ENCODE measurements around the gene PPP2R5E.
"Not testable (repeated sequence)": the region's sequence is repeated elsewhere in the genome, so short reads cannot be mapped to it uniquely, and the experiment has no call there.

PPP2R5E gene

GRCh38 chr14:63371613-63372012 is 171.6 kb downstream of the PPP2R5E start:
- not testable (repeated sequence) for DNase-seq (ENCODE audit: low spot score)

- no peak for DNase-seq (ENCODE audit: low spot score)
Observed at GRCh38 chr14:63371033-63371432, 172.1 kb downstream of the PPP2R5E start.

- DNase-seq (ENCODE audit: low spot score) = no peak
Observed at GRCh38 chr14:63367742-63368364, 175.3 kb downstream of the PPP2R5E start.

- peak; percentile 4 for DNase-seq (ENCODE audit: low spot score)
Observed at GRCh38 chr14:63362389-63362819, 180.8 kb downstream of the PPP2R5E start.

- no peak for DNase-seq (ENCODE audit: low spot score)
Observed at GRCh38 chr14:63361790-63362189, 181.4 kb downstream of the PPP2R5E start.

GRCh38 chr14:63357841-63358240 is 185.3 kb downstream of the PPP2R5E start:
- DNase-seq (ENCODE audit: low spot score) = no peak

GRCh38 chr14:63345826-63346225 is 197.4 kb downstream of the PPP2R5E start:
- DNase-seq (ENCODE audit: low spot score) = no peak

GRCh38 chr14:63344336-63344735 is 198.8 kb downstream of the PPP2R5E start:
- DNase-seq (ENCODE audit: low spot score) = no peak

- no peak for DNase-seq (ENCODE audit: low spot score)
Observed at GRCh38 chr14:63343878-63344277, 199.3 kb downstream of the PPP2R5E start.

GRCh38 chr14:63342371-63342770 is 200.8 kb downstream of the PPP2R5E start:
- DNase-seq (ENCODE audit: low spot score) = no peak

- no peak for DNase-seq (ENCODE audit: low spot score)
Observed at GRCh38 chr14:63328787-63329737, 214.1 kb downstream of the PPP2R5E start.

- DNase-seq (ENCODE audit: low spot score) = no peak
Observed at GRCh38 chr14:63326840-63327239, 216.3 kb downstream of the PPP2R5E start.

- DNase-seq (ENCODE audit: low spot score) = no peak
Observed at GRCh38 chr14:63322897-63323573, 220.1 kb downstream of the PPP2R5E start.

GRCh38 chr14:63322472-63322871 is 220.7 kb downstream of the PPP2R5E start:
- no peak for DNase-seq (ENCODE audit: low spot score)

Data from pons (tissue), 1 donor.